H1 (cell line): ENCODE data around the gene TFEC. TPM values are rescaled to one million over a fixed set of nuclear protein-coding genes. Genes with fewer than 3 reads are reported as not detected.

Experiments used
- CTCF ChIA-PET: fragments of 300-600 bp; sonication (Branson Sonifier 250); formaldehyde crosslinking; loops from one replicate; lab custom pipeline; 2021; ENCODE audit not compliant: partially characterized antibody; lab: Charles Lee
- POLR2A ChIA-PET: fragments of 300-600 bp; sonication (Branson Sonifier 250); formaldehyde crosslinking; loops from one replicate; lab custom pipeline; 2021; ENCODE audit warnings: inconsistent platforms; ENCODE audit not compliant: partially characterized antibody; lab: Charles Lee
- DNase-seq, 2 experiments: peaks; one replicate each; pipeline versions ENCODE4 v3.0.0 to v3.0.0-alpha.2; 2010 to 2022; ENCODE audit warnings: low spot score in 2 of 2, low read depth in 1 of 2, mixed read lengths in 1 of 2
- FAIRE-seq: peaks from 2 replicates; lab custom pipeline; 2011; peaks lifted over from hg19 to GRCh38; lab: Jason Lieb, UNC
- H2AFZ ChIP-seq: 2 replicates; pipeline ENCODE4 v1.8.1; 2012; ENCODE audit warnings: low read length, inconsistent platforms
- H2AK5ac ChIP-seq: 2 replicates; pipeline ENCODE4 v1.6.1; 2013; ENCODE audit warnings: low read depth, low read length
- H2BK120ac ChIP-seq: replicated peaks from 2 replicates; pipeline ENCODE3; 2013; ENCODE audit warnings: low read depth, low read length, inconsistent platforms
- H2BK12ac ChIP-seq: 2 replicates; pipeline ENCODE4 v1.6.1; 2013; ENCODE audit warnings: low read depth, low read length
- H2BK15ac ChIP-seq: 2 replicates; pipeline ENCODE4 v1.6.1; 2013; ENCODE audit warnings: low read length
- H2BK20ac ChIP-seq: 2 replicates; pipeline ENCODE4 v1.6.1; 2013; ENCODE audit warnings: low read length
- H2BK5ac ChIP-seq: 2 replicates; pipeline ENCODE4 v1.6.1; 2013; ENCODE audit warnings: low read depth, low read length
- H3K14ac ChIP-seq: 2 replicates; pipeline ENCODE4 v1.6.1; 2013; ENCODE audit warnings: inconsistent platforms; ENCODE audit not compliant: insufficient read length
- H3K18ac ChIP-seq: 2 replicates; pipeline ENCODE4 v1.6.1; 2013; ENCODE audit warnings: low read length; ENCODE audit errors: extremely low read depth
- H3K23ac ChIP-seq: 2 replicates; pipeline ENCODE4 v1.6.1; 2013; ENCODE audit warnings: inconsistent platforms; ENCODE audit not compliant: insufficient read length
- H3K23me2 ChIP-seq: 2 replicates; pipeline ENCODE4 v1.6.1; 2013; ENCODE audit warnings: low read depth, low read length
- H3K27ac ChIP-seq: 2 replicates; pipeline ENCODE4 v1.6.1; 2011; ENCODE audit warnings: low read depth, low read length, inconsistent platforms
- H3K27me3 ChIP-seq, 4 experiments: replicated peaks in 1 of 4; 1 replicate in 1 of 4; 2 replicates in 3 of 4; pipeline versions ENCODE4 v1.6.1 to v1.8.1; 2011 to 2013; ENCODE audit warnings: low read length in 3 of 4, mild to moderate bottlenecking in 3 of 4, inconsistent platforms in 2 of 4, mixed read lengths in 2 of 4, moderate library complexity in 1 of 4; ENCODE audit not compliant: control insufficient read depth in 3 of 4, insufficient read depth in 3 of 4; ENCODE audit errors: extremely low read depth in 1 of 4
- H3K36me3 ChIP-seq, 4 experiments: 2 replicates each; pipeline versions ENCODE4 v1.6.1 to v1.8.1; 2011 to 2013; ENCODE audit warnings: mild to moderate bottlenecking in 4 of 4, low read length in 3 of 4, moderate library complexity in 2 of 4, control low read depth in 1 of 4, inconsistent platforms in 1 of 4; ENCODE audit not compliant: insufficient read depth in 4 of 4, control insufficient read depth in 2 of 4
- H3K4ac ChIP-seq: replicated peaks from 2 replicates; pipeline ENCODE3; 2013; ENCODE audit warnings: low read length, low read depth, mixed read lengths, inconsistent platforms; ENCODE audit not compliant: insufficient read length
- H3K4me1 ChIP-seq, 4 experiments: replicated peaks in 1 of 4; 1 replicate in 1 of 4; 2 replicates in 3 of 4; pipeline versions ENCODE4 v1.6.1 to v1.8.1; 2011 to 2013; ENCODE audit warnings: low read length in 3 of 4, inconsistent platforms in 2 of 4, mixed read lengths in 1 of 4; ENCODE audit not compliant: insufficient read depth in 4 of 4, control insufficient read depth in 3 of 4
- H3K4me2 ChIP-seq, 2 experiments: 2 replicates each; pipeline versions ENCODE4 v1.6.1 to v1.8.1; 2011 to 2013; ENCODE audit warnings: low read depth in 2 of 2, low read length in 2 of 2, control low read depth in 1 of 2, inconsistent platforms in 1 of 2, mild to moderate bottlenecking in 1 of 2; ENCODE audit not compliant: insufficient read depth in 1 of 2
- H3K4me3 ChIP-seq, 4 experiments: fragments of 200-600, 300-600 bp in 1 of 4; sonication (generic), shearing (Covaris generic), sonication (Bioruptor Twin) in 1 of 4; 2 replicates each; pipeline versions ENCODE4 v1.5.1 to v1.8.1; 2011 to 2016; ENCODE audit warnings: low read length in 4 of 4, low read depth in 3 of 4, control low read depth in 2 of 4, inconsistent platforms in 2 of 4, mild to moderate bottlenecking in 2 of 4, mixed read lengths in 1 of 4, moderate library complexity in 1 of 4; ENCODE audit not compliant: insufficient read depth in 2 of 4; ENCODE audit errors: extremely low read depth in 1 of 4
- H3K56ac ChIP-seq: replicated peaks from 2 replicates; pipeline ENCODE3; 2013; ENCODE audit warnings: low read depth, mild to moderate bottlenecking, mixed read lengths, low read length, inconsistent platforms; ENCODE audit not compliant: insufficient read length
- H3K79me1 ChIP-seq: 2 replicates; pipeline ENCODE4 v1.6.1; 2013; ENCODE audit warnings: low read depth, low read length, control low read depth
- H3K79me2 ChIP-seq, 2 experiments: 2 replicates each; pipeline versions ENCODE4 v1.6.1 to v1.8.1; 2012 to 2013; ENCODE audit warnings: low read length in 2 of 2, mild to moderate bottlenecking in 2 of 2, inconsistent platforms in 1 of 2; ENCODE audit not compliant: insufficient read depth in 2 of 2, control insufficient read depth in 1 of 2
- H3K9ac ChIP-seq, 4 experiments: replicated peaks in 1 of 4; 1 replicate in 1 of 4; 2 replicates in 3 of 4; pipeline versions ENCODE4 v1.6.1 to v1.8.1; 2011 to 2013; ENCODE audit warnings: low read depth in 3 of 4, low read length in 3 of 4, control low read depth in 2 of 4, mild to moderate bottlenecking in 2 of 4, moderate library complexity in 2 of 4, inconsistent platforms in 1 of 4; ENCODE audit errors: extremely low read depth in 1 of 4
- H3K9me3 ChIP-seq, 2 experiments: 2 replicates each; pipeline versions ENCODE4 v1.6.1 to v1.8.1; 2012 to 2013; ENCODE audit warnings: mild to moderate bottlenecking in 2 of 2, moderate library complexity in 2 of 2, control low read depth in 1 of 2, inconsistent platforms in 1 of 2, low read depth in 1 of 2, low read length in 1 of 2, mixed read lengths in 1 of 2; ENCODE audit not compliant: insufficient read depth in 2 of 2
- H4K20me1 ChIP-seq, 2 experiments: replicated peaks in 1 of 2; 2 replicates each; pipeline versions ENCODE3 to v1.8.1; 2011 to 2013; ENCODE audit warnings: inconsistent platforms in 2 of 2, low read length in 2 of 2, mild to moderate bottlenecking in 1 of 2; ENCODE audit not compliant: insufficient read depth in 2 of 2, control insufficient read depth in 1 of 2
- H4K5ac ChIP-seq: 2 replicates; pipeline ENCODE4 v1.6.1; 2013; ENCODE audit warnings: low read length, low read depth, mixed read lengths, inconsistent platforms; ENCODE audit not compliant: insufficient read length
- H4K8ac ChIP-seq: 2 replicates; pipeline ENCODE4 v1.8.0; 2013; ENCODE audit warnings: mild to moderate bottlenecking, moderate library complexity, low read length, inconsistent platforms; ENCODE audit not compliant: insufficient read depth; ENCODE audit errors: extremely low read depth
- H4K91ac ChIP-seq: replicated peaks from 2 replicates; pipeline ENCODE3; 2013; ENCODE audit warnings: low read length, mixed read lengths, inconsistent platforms; ENCODE audit not compliant: insufficient read length
- BCL11A ChIP-seq, 2 experiments: IDR thresholded peaks; one replicate each; pipeline ENCODE4 v1.6.1; 2011; ENCODE audit warnings: low read depth in 2 of 2, low read length in 2 of 2, mild to moderate bottlenecking in 2 of 2
- CHD2 ChIP-seq: IDR thresholded peaks from 2 replicates; pipeline ENCODE4 v1.6.1; 2012; ENCODE audit warnings: low read length, improper control_type of control experiment
- EZH2 ChIP-seq: fragments of 200-600 bp; sonication (generic); IDR thresholded peaks from 2 replicates; pipeline ENCODE4 v1.7.1; 2012; ENCODE audit warnings: low read depth, mild to moderate bottlenecking, moderate library complexity, low read length, inconsistent platforms; ENCODE audit not compliant: severe bottlenecking
- HDAC6 ChIP-seq: IDR thresholded peaks from one replicate; pipeline ENCODE4 v1.7.1; 2012; ENCODE audit warnings: low read depth, mild to moderate bottlenecking, inconsistent platforms, low read length, moderate library complexity
- RBBP5 ChIP-seq: IDR thresholded peaks from 2 replicates; pipeline ENCODE4 v1.7.1; 2012; ENCODE audit warnings: low read depth, mild to moderate bottlenecking, inconsistent platforms, low read length, moderate library complexity, borderline replicate concordance
- TCF12 ChIP-seq: IDR thresholded peaks from 2 replicates; pipeline ENCODE4 v1.6.1; 2011; ENCODE audit warnings: low read depth, mild to moderate bottlenecking, low read length
- WGBS, 2 experiments: shearing (Covaris generic) in 1 of 2; methylation state at CpG; one replicate each; pipeline versions ENCODE4 v1.1.6 to v1.1.7; 2013 to 2015; ENCODE audit warnings: low lambda C conversion rate in 2 of 2, mixed read lengths in 2 of 2, inconsistent platforms in 1 of 2, low coverage in 1 of 2, missing lambda C conversion rate in 1 of 2; ENCODE audit not compliant: insufficient replicate concordance in 2 of 2, insufficient coverage in 1 of 2, insufficient read length in 1 of 2; ENCODE audit errors: extremely low coverage in 1 of 2, missing lambda C conversion rate in 1 of 2; 5-methylcytosine and 5-hydroxymethylcytosine counted together
- polyA plus RNA-seq, 7 experiments: library from polyadenylated mRNA; depleted of rRNA in 3 of 7; stranded (reverse) in 5 of 7; unstranded in 2 of 7; fragments of >200 nt in 5 of 7; fragments of 200-250 nt in 2 of 7; gene quantifications; 1 replicate in 5 of 7; 2 replicates in 1 of 7; 4 replicates in 1 of 7; pipeline versions ENCODE4 v1.2.1 to v1.2.3, GENCODE V29; 2011 to 2013; ENCODE audit warnings: missing spikeins in 2 of 7, mixed read lengths in 2 of 7
- total RNA-seq: library from RNA; stranded (reverse); fragmentation: NEBNext Ultra II Directional; extraction: Animal tissue kit (Norgen Biotek cat#: 25700); gene quantifications from 2 replicates; pipeline ENCODE4 v1.2.1, GENCODE V29; 2021

Gene TFEC
- total and polyA plus RNA-seq, 2 of the 8 experiments (the other 6 are each of a cell fraction or from before 2014, with no cell fraction given), result not detected

DNA sequence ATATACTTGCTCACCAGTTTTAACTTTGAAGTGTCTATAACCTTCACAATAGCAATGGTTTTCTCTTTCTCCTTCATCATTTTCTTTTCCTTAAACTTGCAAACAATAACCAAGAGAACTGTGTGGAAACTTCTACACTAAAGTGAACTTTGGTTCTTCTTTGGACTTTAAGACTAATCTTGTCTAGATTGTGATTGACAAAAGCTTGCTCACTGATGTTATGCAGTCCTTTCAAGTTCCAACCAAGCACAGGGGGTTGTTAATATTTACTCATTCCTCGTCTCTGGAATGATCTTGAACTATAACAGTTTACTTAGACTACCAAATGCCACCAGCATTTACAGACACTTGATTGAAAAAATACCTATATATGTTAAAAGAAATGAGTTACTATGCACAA, 62.4 kb downstream of the TFEC start:
- no peak overlapping the region for H4K5ac ChIP-seq
- no peak overlapping the region for H2BK120ac ChIP-seq
- H3K4me2 ChIP-seq, result no peak overlapping the region
- WGBS, 2 experiments, result 84% methylated on average over 1 of the region's 1 CpG; no CpG with 5 or more reads in 1 of the 2 experiments
- no peak overlapping the region for H3K4ac ChIP-seq
- H3K56ac ChIP-seq, result no peak overlapping the region
- no peak overlapping the region for H3K14ac ChIP-seq
- H3K9me3 ChIP-seq, result no peaks in the 10 kb centered on the region
- ChIA-PET CTCF (no interaction called here), POLR2A (no interaction called here)
- no peaks in the 10 kb centered on the region for H3K79me1 ChIP-seq
- H2BK12ac ChIP-seq, result no peak overlapping the region
- H2BK5ac ChIP-seq, result no peak overlapping the region
- H4K20me1 ChIP-seq, result no peaks in the 10 kb centered on the region
- H3K27ac ChIP-seq, result no peak overlapping the region
- H3K23me2 ChIP-seq, result no peaks in the 10 kb centered on the region; the same call in 1 of the 2 replicates
- no peak overlapping the region for H3K18ac ChIP-seq
- no peak for TF ChIP-seq CHD2
- TF ChIP-seq HDAC6, result no peak
- no peak for TF ChIP-seq BCL11A (IDR thresholded peaks at IDR 0.05; ENCODE audit: low read depth in 2 of 2, low read length in 2 of 2)
- TF ChIP-seq RBBP5, result no peak
- no peak for TF ChIP-seq EZH2
- no peak for TF ChIP-seq TCF12
- no peak overlapping the region for H3K4me3 ChIP-seq
- FAIRE-seq (no peak), DNase-seq (no peak)
- no peaks in the 10 kb centered on the region for H3K4me1 ChIP-seq
- H2BK20ac ChIP-seq, result no peak overlapping the region
- no peak overlapping the region for H4K8ac ChIP-seq
- no peaks in the 10 kb centered on the region for H3K79me2 ChIP-seq
- H3K23ac ChIP-seq, result no peak overlapping the region
- no peaks in the 10 kb centered on the region for H3K36me3 ChIP-seq
- H2AK5ac ChIP-seq, result no peak overlapping the region
- no peaks in the 10 kb centered on the region for H3K27me3 ChIP-seq
- H3K9ac ChIP-seq, result no peak overlapping the region
- H2BK15ac ChIP-seq, result no peak overlapping the region
- H4K91ac ChIP-seq, result no peak overlapping the region
- H2AFZ ChIP-seq, result no peak overlapping the region
